Measurements from ENCODE around the gene WNK2. TPM values are rescaled to one million over a fixed set of nuclear protein-coding genes. Genes with fewer than 3 reads are reported as not detected.
A peak's percentile ranks its signal among the peaks of the same experiment; 100 is the strongest.

The WNK2 gene
- total and polyA plus RNA-seq, 12 donors = 1.1 to 17.6 (median 8.4) TPM

DNA sequence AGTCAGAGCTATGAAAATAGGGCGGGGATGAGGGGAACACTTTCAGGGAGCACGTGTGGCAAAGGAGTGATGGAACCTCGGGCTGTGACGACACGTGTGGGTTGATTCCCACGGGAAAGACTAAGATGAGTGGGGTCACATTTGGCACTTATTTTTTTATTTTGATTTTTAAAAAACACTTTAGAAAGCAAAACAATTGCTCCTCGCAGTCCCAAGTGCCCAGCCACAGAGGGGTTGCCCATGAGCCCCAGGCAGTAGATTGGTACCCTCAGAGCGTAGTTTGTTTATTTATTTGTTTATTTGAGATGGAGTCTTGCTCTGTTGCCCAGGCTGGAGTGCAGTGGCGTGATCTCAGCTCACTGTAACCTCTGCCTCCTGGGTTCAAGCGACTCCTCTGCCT lies 69.7 kb downstream of the WNK2 start:
- TF ChIP-seq, protein P1, sequence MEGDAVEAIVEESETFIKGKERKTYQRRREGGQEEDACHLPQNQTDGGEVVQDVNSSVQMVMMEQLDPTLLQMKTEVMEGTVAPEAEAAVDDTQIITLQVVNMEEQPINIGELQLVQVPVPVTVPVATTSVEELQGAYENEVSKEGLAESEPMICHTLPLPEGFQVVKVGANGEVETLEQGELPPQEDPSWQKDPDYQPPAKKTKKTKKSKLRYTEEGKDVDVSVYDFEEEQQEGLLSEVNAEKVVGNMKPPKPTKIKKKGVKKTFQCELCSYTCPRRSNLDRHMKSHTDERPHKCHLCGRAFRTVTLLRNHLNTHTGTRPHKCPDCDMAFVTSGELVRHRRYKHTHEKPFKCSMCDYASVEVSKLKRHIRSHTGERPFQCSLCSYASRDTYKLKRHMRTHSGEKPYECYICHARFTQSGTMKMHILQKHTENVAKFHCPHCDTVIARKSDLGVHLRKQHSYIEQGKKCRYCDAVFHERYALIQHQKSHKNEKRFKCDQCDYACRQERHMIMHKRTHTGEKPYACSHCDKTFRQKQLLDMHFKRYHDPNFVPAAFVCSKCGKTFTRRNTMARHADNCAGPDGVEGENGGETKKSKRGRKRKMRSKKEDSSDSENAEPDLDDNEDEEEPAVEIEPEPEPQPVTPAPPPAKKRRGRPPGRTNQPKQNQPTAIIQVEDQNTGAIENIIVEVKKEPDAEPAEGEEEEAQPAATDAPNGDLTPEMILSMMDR (IDR thresholded peaks at IDR 0.05) = no peak
- no peak for TF ChIP-seq POLR2A (IDR thresholded peaks at IDR 0.05)
- H3K27ac ChIP-seq = no peak overlapping the region
- no peak for DNase-seq
- no peak overlapping the region for H3K4me3 ChIP-seq
- no peaks in the 10 kb centered on the region for H3K36me3 ChIP-seq (replicated peaks in 1 of 2)
- no peaks in the 10 kb centered on the region for H3K4me1 ChIP-seq (replicated peaks in 1 of 2)
- intact Hi-C loops (cut with DNase I) = no loop called here
- no peaks in the 10 kb centered on the region for H3K9me3 ChIP-seq (replicated peaks in 1 of 3)
- WGBS, 4 donors = 90 to 95% (median 92%) methylated on average over 10 of the region's 10 CpGs
- no peaks in the 10 kb centered on the region for H3K27me3 ChIP-seq

DNA sequence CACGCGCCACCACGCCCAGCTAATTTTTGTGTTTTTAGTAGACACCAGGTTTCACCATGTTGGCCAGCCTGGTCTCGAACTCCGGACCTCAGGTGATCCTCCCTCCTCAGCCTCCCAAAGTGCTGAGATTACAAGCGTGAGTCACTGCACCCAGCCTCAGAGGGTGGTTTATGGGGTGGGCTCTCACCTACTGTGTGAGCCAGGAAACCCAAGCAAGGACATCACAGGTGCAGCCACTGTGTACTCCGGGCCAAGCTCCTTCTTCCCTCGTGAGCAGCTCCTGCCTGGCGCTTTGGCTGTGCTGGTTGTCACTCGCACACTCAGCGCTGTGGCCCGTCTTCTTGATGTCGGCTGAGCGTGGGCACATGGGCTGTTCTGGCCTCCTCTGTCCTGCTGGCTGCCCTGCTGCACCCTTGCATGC lies 70.1 kb downstream of the WNK2 start:
- Histone ChIP-seq H3K9me3 (replicated peaks in 1 of 3) (no peaks in the 10 kb centered on the region), H3K27ac (no peak overlapping the region), H3K36me3 (replicated peaks in 1 of 2) (no peaks in the 10 kb centered on the region), H3K27me3 (no peaks in the 10 kb centered on the region), H3K4me3 (no peak overlapping the region), H3K4me1 (replicated peaks in 1 of 2) (no peaks in the 10 kb centered on the region)
- TF ChIP-seq POLR2A (IDR thresholded peaks at IDR 0.05) = no peak
- TF ChIP-seq, protein P1 (IDR thresholded peaks at IDR 0.05) = no peak
- WGBS, 4 donors = 95 to 97% (median 97%) methylated on average over 8 to 14 of the region's 14 CpGs
- DNase-seq = peak in 1 of 7 donors; percentile 1
- intact Hi-C loops (cut with DNase I) = no loop called here

DNA sequence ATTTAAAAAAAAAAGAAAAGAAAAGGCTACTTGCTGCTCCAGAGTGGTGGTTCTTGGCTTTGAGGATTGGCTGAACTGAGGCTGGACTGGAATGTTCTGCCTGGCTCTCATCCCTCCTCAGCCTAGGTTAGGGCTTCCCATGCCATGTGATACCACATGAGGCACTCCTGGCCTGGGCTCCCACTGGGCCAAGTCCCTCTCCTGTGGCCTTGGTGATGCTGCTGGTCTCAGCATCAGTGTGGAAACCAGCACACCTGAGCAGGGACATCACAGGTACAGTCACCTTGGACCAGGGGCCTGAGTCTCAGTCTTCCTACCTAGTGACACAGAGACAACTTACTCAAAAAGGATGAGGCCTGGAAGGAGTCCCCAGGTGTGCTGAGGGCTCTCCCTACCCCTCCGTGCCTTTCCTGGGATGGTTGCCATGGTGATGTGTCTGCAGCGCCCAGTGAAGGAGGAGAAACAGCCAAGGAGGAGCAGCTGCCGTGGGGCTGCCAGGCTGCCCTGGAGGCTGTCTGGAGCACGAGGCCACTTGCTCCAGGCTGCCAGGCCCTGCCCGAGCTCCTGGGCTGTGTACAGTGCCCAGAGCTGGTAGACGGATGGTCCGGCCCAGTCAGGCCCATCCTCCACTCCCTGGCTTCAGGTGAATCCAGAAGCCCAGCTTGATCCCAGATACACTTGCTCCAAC lies 71.0 kb downstream of the WNK2 start:
- H3K36me3 ChIP-seq (replicated peaks in 1 of 2) = no peaks in the 10 kb centered on the region
- intact Hi-C loops (cut with DNase I) = no loop called here
- no peaks in the 10 kb centered on the region for H3K9me3 ChIP-seq (replicated peaks in 1 of 3)
- H3K27me3 ChIP-seq = no peaks in the 10 kb centered on the region
- peak in 1 of 7 donors; percentile 46 for DNase-seq
- no peak overlapping the region for H3K27ac ChIP-seq
- 84 to 92% (median 87%) methylated on average over 6 to 7 of the region's 7 CpGs for WGBS, 4 donors
- no peak overlapping the region for H3K4me3 ChIP-seq
- no peak for TF ChIP-seq POLR2A (IDR thresholded peaks at IDR 0.05)
- TF ChIP-seq, protein P1 (IDR thresholded peaks at IDR 0.05) = no peak
- no peaks in the 10 kb centered on the region for H3K4me1 ChIP-seq (replicated peaks in 1 of 2)

DNA sequence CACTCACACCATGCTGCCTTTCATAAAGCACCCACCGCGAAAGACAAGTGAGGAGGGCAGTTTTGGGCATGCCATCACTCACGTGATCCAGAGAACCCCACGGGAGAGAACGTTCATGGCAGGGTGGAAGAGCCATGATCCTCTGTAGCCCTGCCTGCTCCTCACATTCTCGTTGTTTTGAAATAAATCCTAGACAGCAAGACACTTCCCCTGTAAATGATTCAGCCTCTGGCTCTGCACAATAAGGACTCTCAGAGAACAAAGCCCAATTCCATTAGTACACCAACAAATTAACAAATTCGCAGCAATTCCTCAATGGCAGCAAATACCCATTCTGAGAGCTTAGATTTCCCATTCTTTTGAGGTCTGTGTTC lies 71.5 kb downstream of the WNK2 start:
- no peak overlapping the region for H3K27ac ChIP-seq
- DNase-seq = no peak
- intact Hi-C loops (cut with DNase I) = no loop called here
- no peaks in the 10 kb centered on the region for H3K27me3 ChIP-seq
- WGBS, 4 donors = 81 to 88% (median 85%) methylated on average over 6 to 7 of the region's 7 CpGs
- H3K4me1 ChIP-seq (replicated peaks in 1 of 2) = no peaks in the 10 kb centered on the region
- H3K4me3 ChIP-seq = no peak overlapping the region
- TF ChIP-seq, protein P1 (IDR thresholded peaks at IDR 0.05) = no peak
- no peak for TF ChIP-seq POLR2A (IDR thresholded peaks at IDR 0.05)
- H3K9me3 ChIP-seq (replicated peaks in 1 of 3) = no peaks in the 10 kb centered on the region
- H3K36me3 ChIP-seq (replicated peaks in 1 of 2) = no peaks in the 10 kb centered on the region

Data from adrenal gland (tissue), 12 donors.